ENCODE data around the gene MTUS2.

GRCh38 chr13:29101409-29101808 is 281.3 kb downstream of the MTUS2 start:
- TF ChIP-seq EZH2 (IDR thresholded peaks at IDR 0.05) = no peak
- TF ChIP-seq, protein P1, sequence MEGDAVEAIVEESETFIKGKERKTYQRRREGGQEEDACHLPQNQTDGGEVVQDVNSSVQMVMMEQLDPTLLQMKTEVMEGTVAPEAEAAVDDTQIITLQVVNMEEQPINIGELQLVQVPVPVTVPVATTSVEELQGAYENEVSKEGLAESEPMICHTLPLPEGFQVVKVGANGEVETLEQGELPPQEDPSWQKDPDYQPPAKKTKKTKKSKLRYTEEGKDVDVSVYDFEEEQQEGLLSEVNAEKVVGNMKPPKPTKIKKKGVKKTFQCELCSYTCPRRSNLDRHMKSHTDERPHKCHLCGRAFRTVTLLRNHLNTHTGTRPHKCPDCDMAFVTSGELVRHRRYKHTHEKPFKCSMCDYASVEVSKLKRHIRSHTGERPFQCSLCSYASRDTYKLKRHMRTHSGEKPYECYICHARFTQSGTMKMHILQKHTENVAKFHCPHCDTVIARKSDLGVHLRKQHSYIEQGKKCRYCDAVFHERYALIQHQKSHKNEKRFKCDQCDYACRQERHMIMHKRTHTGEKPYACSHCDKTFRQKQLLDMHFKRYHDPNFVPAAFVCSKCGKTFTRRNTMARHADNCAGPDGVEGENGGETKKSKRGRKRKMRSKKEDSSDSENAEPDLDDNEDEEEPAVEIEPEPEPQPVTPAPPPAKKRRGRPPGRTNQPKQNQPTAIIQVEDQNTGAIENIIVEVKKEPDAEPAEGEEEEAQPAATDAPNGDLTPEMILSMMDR (IDR thresholded peaks at IDR 0.05) = no peak

All from neural progenitor cell (in vitro differentiated cells).